AG10803 (cell line): ENCODE data around the gene POU2F1.
"Not testable (repeated sequence)": the region's sequence is repeated elsewhere in the genome, so short reads cannot be mapped to it uniquely, and the experiment has no call there.

Experiments
- DNase-seq: peaks from one replicate; pipeline ENCODE4 v3.0.0; 2010; ENCODE audit warnings: low read depth
- H3K4me3 ChIP-seq: 2 replicates; pipeline ENCODE4 v1.5.1; 2011; ENCODE audit warnings: mild to moderate bottlenecking, low read length, control low read depth
- CTCF ChIP-seq: conservative IDR thresholded peaks from 2 replicates; pipeline ENCODE4 v1.5.1; 2011; ENCODE audit warnings: mild to moderate bottlenecking, low read length, control low read depth, inconsistent platforms

POU2F1 gene

DNA sequence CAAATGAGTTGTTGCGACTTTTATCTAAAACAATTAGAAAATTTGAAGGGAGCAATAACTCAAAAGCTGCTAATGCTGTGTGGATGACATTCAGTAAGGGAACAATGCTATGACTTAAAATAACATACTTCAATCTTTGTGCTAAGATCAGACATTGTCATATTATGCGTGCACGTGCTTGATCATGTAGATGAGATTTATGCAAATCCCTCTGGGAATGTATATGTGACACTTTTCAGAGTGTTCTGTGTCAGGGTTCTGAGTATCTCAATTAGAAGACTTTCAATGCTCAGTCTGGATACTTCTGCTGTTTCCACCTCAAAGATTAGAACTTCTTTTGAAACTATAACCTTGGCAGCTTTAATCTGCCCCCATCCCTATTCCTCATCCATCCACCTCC is 18.6 kb upstream of the POU2F1 start:
- no peak overlapping the region for H3K4me3 ChIP-seq
- TF ChIP-seq CTCF, result no peak
- no peak for DNase-seq

GRCh38 chr1:167205306-167206050 is 15.2 kb upstream of the POU2F1 start:
- DNase-seq, H3K4me3 ChIP-seq: not testable (repeated sequence)

- TF ChIP-seq CTCF, result no peak
- no peak overlapping the region for H3K4me3 ChIP-seq
- no peak for DNase-seq
These were observed 14.4 kb upstream of the POU2F1 start for GRCh38 chr1:167206166-167206835.

DNA sequence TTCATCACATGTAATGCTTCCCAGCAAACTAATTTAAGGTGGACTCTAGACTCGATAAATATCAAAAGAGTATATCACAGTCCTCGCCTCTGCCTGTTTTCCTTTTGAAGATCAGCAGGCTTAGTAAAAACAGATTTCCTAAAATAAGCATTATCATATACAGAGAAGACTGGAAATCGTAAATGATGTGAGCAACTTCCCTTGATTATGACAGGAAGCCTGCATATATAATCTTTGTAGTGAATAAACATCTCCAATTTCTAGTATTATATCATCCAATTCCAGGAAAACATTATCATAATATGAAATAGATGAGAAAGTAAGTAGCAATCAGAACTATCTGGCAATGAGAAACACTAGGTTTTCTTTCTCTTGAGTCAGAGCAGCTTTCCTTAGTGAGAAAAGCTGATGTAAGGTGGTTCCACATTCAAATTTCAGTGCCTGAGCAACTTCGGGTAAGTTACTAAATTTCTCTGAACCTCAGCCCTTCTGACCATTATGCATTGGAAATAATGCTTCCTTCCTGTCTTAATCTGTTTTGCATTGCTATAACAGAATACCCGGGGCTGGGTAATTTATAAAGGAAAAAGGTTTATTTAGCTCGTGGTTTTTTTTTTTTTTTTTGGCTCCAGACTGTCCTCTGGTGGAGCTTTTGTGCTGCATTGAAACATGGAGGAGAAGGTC is 12.6 kb upstream of the POU2F1 start:
- DNase-seq, result no peak
- H3K4me3 ChIP-seq, result no peak overlapping the region
- peak; percentile 24 for TF ChIP-seq CTCF

DNA sequence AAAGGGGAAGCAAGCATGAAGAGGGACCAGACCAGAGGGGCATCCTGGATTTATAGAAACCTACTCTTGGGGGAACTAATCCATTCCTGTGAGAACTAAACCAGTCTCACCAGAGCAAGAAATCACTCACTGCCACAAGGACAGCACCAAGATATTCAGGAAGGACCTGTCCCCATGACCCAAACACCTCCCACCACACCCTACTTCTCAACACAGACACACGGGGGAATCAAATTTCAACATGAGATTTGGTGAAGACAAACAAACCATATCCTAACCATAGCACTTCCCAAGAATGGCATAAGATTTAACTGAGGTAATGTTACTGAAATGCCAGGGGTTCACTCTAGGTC is 12.1 kb upstream of the POU2F1 start:
- DNase-seq, result no peak
- H3K4me3 ChIP-seq, result no peak overlapping the region
- TF ChIP-seq CTCF, result no peak

DNA sequence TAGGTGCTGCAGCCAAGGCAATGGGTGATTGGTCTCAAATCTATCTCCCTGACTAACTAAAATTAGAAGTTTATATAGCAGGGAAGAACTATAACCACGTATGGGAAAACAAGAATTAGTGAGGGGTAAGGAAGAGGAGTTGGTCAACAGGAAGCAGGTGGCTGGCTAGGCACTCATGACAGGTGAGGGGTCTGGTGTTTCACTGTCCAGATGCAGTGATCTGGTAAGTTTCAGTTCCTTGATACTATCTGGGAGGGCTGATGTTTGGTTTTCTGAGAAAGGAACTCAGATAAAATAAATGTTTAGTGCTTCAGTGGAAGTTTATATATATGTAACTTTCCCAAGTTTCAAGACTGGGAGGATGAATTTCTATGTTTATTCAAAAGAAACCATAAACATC is 11.6 kb upstream of the POU2F1 start:
- DNase-seq, result no peak
- H3K4me3 ChIP-seq, result no peak overlapping the region
- TF ChIP-seq CTCF, result no peak

GRCh38 chr1:167210966-167211674 is 9.6 kb upstream of the POU2F1 start:
- H3K4me3 ChIP-seq, result no peak overlapping the region
- DNase-seq, result no peak
- TF ChIP-seq CTCF, result no peak
